ENCODE measurements around the gene RAB3GAP2.
"Not testable (repeated sequence)": the region's sequence is repeated elsewhere in the genome, so short reads cannot be mapped to it uniquely, and the experiment has no call there.

The RAB3GAP2 gene

DNA sequence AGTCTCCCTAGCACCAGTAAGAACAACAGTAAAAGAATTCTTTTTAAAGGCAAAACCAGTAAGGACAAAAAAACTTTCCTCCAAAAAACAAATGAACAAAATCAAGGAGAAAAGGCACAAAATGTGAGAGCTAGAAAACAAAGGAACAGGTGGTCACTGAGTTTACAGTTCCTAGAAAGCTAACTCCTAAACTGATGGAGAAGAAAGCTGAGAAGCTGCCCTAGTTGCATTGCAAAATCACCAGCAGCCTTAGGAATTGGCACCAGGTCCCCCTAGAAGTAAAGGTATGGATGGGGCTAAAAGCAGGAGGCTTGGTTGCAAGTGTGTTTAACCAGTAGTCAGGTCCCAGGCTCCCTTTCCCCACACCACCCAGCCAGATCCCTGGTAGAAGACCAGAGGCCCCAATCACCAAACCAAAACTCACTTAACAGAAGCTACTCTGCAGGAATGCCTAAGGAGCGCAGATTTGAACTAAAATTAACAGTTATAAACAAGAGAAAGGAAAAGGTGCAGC is 47.6 kb downstream of the RAB3GAP2 start:
- H3K4me1 ChIP-seq = no peaks in the 10 kb centered on the region

DNA sequence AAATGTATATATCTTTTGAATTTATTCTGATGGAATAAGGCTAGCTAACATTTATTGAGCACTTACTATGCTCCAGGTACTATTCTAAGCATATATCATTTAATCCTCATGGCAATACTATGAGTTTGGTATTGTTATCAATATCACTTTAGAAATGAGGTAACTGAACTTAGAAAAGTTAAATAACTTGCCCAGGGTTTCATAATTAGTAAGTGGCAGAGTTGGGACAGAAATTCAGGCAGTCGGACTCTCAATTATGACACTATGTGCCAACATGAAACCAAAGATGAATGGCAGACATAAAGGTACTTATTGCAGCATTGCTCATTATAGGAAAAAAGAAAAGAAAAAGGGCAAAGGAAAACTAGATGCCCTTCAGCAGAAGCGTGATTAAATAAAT is 48.2 kb downstream of the RAB3GAP2 start:
- no peaks in the 10 kb centered on the region for H3K36me3 ChIP-seq
- no peak for DNase-seq
- no peaks in the 10 kb centered on the region for H3K4me1 ChIP-seq
- TF ChIP-seq CTCF (IDR thresholded peaks at IDR 0.05; ENCODE audit: low read depth, low read length) = no peak
- no peaks in the 10 kb centered on the region for H3K27me3 ChIP-seq
- H3K4me3 ChIP-seq (ENCODE audit: low read depth, low read length) = no peak overlapping the region
- H3K9me3 ChIP-seq = no peaks in the 10 kb centered on the region

More for the DNA sequence above, 47.6 kb downstream of the RAB3GAP2 start:
- Histone ChIP-seq H3K4me3 (ENCODE audit: low read depth, low read length) (no peak overlapping the region), H3K27me3 (no peaks in the 10 kb centered on the region), H3K36me3 (no peaks in the 10 kb centered on the region), H3K9me3 (no peaks in the 10 kb centered on the region)
- no peak for TF ChIP-seq CTCF (IDR thresholded peaks at IDR 0.05; ENCODE audit: low read depth, low read length)
- no peak for DNase-seq

DNA sequence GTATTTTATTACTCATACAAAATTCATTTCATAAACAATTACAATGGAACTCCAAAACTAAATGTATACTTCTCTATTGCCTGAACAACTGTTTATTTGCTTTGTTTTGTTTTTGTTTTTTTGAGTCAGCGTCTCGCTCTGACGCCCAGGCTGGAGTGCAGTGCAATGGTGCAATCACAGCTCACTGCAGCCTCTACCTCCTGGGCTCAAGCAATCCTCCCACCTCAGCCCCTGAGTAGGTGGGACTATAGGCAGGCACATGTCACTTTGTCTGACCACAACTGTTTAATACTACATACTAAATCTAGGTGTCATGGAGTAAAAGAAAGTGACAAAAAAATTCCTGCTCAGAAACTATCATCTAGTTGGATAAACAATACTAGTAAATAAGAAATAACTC is 49.3 kb downstream of the RAB3GAP2 start:
- Histone ChIP-seq H3K4me3 (ENCODE audit: low read depth, low read length) (no peak overlapping the region), H3K9me3 (no peaks in the 10 kb centered on the region), H3K4me1 (no peaks in the 10 kb centered on the region), H3K36me3 (no peaks in the 10 kb centered on the region), H3K27me3 (no peaks in the 10 kb centered on the region)
- no peak for TF ChIP-seq CTCF (IDR thresholded peaks at IDR 0.05; ENCODE audit: low read depth, low read length)
- no peak for DNase-seq

- Histone ChIP-seq H3K36me3 (no peaks in the 10 kb centered on the region), H3K9me3 (no peaks in the 10 kb centered on the region), H3K4me1 (no peaks in the 10 kb centered on the region), H3K27me3 (no peaks in the 10 kb centered on the region), H3K4me3 (ENCODE audit: low read depth, low read length) (no peak overlapping the region)
- TF ChIP-seq CTCF (IDR thresholded peaks at IDR 0.05; ENCODE audit: low read depth, low read length) = no peak
- no peak for DNase-seq
Measured at GRCh38 chr1:220221670-220222069, 50.6 kb downstream of the RAB3GAP2 start.

DNA sequence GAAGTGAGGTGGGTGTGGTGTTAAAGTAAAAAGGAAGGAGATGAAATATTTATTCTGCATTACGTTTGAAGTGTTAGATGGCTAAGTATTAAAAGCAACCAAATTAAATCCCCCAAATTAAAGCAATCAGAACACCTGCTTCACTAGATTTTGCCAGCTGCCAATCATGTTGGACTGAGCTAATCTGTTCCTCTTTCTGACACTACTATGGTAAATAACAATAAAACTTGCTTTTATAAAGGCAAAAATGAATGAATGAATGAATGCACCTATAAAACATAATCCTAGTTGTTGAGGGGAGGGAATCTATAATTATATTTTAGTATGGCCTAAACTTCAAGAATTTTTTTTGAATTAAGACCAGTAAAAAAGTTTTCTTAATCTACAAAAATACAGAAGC is 51.0 kb downstream of the RAB3GAP2 start:
- Histone ChIP-seq H3K4me3 (ENCODE audit: low read depth, low read length) (no peak overlapping the region), H3K4me1 (no peaks in the 10 kb centered on the region), H3K36me3 (no peaks in the 10 kb centered on the region), H3K27me3 (no peaks in the 10 kb centered on the region), H3K9me3 (no peaks in the 10 kb centered on the region)
- TF ChIP-seq CTCF (IDR thresholded peaks at IDR 0.05; ENCODE audit: low read depth, low read length) = no peak
- DNase-seq = no peak

DNA sequence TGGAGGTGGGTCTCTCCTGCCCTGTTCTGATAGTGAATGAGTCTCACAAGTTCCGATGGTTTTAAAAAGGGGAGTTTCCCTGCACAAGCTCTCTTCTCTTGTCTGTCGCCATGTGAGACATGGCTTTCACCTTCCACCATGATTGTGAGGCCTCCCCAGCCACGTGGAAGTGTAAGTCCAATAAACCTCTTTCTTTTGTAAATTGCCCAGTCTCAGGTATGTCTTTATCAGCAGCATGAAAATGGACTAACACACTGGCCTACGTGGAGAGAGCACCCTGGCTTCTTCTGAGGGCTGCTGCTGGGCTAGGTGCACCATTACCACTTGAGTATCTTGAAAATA is 51.6 kb downstream of the RAB3GAP2 start:
- DNase-seq; H3K36me3 ChIP-seq; H3K4me1 ChIP-seq; H3K27me3 ChIP-seq; H3K4me3 ChIP-seq (ENCODE audit: low read depth, low read length); H3K9me3 ChIP-seq: not testable (repeated sequence)

Measured in BE2C (cell line).